A673 (cell line): Measurements from ENCODE around the gene CDH1.

Experiments used
- EZH2 ChIP-seq: fragments of 200-600 bp; sonication (generic); IDR thresholded peaks from 2 replicates; pipeline ENCODE4 v1.6.1; 2017; ENCODE audit warnings: borderline replicate concordance, low read depth, mild to moderate bottlenecking, mixed read lengths, antibody characterized with exemption, low read length; ENCODE audit not compliant: poor library complexity, severe bottlenecking
- TF ChIP-seq, protein P1 (sequence below): fragments of 300-800, 200-600 bp; sonication (generic); conservative IDR thresholded peaks from 2 replicates; pipeline ENCODE4 v1.5.1; 2017; ENCODE audit warnings: low read depth, mild to moderate bottlenecking, antibody characterized with exemption, low read length, moderate library complexity, mixed read lengths

DNA sequence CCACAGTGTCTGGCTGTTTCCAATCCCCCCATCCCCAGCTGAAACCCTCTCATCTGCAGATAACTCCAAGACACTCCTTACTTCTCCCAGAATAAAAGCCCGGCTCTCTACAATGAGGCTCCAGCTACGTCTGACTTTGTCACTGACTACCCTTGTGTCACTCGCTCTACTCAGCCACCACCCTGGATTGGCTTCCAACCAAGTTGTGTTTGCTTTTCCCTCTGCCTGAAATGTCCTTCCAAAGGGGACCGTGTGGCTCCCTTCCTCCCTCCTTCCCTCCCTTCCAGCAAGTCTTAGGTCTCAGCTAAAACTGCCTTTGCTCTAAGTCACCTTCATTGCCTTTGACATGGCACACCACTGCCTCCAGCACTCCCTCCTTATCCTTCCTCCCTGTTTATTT, 42.8 kb downstream of the CDH1 start:
- TF ChIP-seq, protein P1, sequence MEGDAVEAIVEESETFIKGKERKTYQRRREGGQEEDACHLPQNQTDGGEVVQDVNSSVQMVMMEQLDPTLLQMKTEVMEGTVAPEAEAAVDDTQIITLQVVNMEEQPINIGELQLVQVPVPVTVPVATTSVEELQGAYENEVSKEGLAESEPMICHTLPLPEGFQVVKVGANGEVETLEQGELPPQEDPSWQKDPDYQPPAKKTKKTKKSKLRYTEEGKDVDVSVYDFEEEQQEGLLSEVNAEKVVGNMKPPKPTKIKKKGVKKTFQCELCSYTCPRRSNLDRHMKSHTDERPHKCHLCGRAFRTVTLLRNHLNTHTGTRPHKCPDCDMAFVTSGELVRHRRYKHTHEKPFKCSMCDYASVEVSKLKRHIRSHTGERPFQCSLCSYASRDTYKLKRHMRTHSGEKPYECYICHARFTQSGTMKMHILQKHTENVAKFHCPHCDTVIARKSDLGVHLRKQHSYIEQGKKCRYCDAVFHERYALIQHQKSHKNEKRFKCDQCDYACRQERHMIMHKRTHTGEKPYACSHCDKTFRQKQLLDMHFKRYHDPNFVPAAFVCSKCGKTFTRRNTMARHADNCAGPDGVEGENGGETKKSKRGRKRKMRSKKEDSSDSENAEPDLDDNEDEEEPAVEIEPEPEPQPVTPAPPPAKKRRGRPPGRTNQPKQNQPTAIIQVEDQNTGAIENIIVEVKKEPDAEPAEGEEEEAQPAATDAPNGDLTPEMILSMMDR, result no peak
- TF ChIP-seq EZH2, result no peak
